Measurements from ENCODE around the gene ICOS. TPM values are rescaled to one million over a fixed set of nuclear protein-coding genes. Genes with fewer than 3 reads are reported as not detected.

ICOS gene
- total RNA-seq, 1 experiment from 2014 or later, result not detected

DNA sequence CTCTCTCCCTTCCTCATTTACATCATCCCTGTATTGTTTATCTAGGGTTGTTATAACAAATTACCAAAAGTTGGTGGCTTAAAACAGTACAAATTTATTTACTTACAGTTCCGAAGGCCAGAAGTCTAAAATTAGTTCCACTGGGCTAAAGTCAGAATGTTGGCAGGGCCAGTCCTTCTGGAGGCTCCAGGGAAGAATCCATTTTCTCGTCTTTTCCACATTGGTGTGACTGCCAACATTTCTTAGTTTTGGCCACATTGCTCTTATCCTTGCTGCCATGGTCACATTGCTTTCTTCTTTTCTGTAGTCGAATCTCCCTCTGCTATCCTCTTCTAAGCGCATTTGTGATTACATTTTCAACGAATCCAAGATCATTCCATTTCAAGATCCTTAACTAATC lies 34.7 kb downstream of the ICOS start:
- no peaks in the 10 kb centered on the region for H3K9me3 Mint-ChIP-seq (ENCODE audit: unreplicated experiment)
- no TSS peak for BruUV-seq (replicated peaks)
- Histone ChIP-seq H3K36me3 (ENCODE audit: control insufficient read depth, insufficient read depth, low read length) (no peaks in the 10 kb centered on the region; the same call in 1 of the 2 replicates), H3K4me3 (ENCODE audit: low read depth, low read length) (no peak overlapping the region), H3K27me3 (replicated peaks; ENCODE audit: control insufficient read depth, insufficient read depth, low read length) (no peaks in the 10 kb centered on the region; the same call in 1 of the 2 replicates), H3K4me1 (no peaks in the 10 kb centered on the region), H3K9me3 (no peaks in the 10 kb centered on the region)
- intact Hi-C loops (cut with micrococcal nuclease; ENCODE audit: unreplicated experiment), result no loop called here
- no peaks in the 10 kb centered on the region for H3K4me1 Mint-ChIP-seq (ENCODE audit: low read depth, unreplicated experiment)
- no peaks in the 10 kb centered on the region for H3K36me3 Mint-ChIP-seq (ENCODE audit: insufficient read depth, unreplicated experiment)
- CTCF ChIA-PET, result no interaction called here
- POLR2A ChIA-PET, result no interaction called here
- H3K27ac Mint-ChIP-seq (ENCODE audit: unreplicated experiment), result no peak overlapping the region
- no peak for TF ChIP-seq CTCF (IDR thresholded peaks at IDR 0.05; ENCODE audit: insufficient read depth in 1 of 2, low read depth in 1 of 2, low read length in 1 of 2, severe bottlenecking in 1 of 2, unreplicated experiment in 1 of 2)
- no peak for DNase-seq
- H3K4me3 Mint-ChIP-seq (ENCODE audit: unreplicated experiment), result no peak overlapping the region
- H3K27me3 Mint-ChIP-seq (ENCODE audit: insufficient read depth, unreplicated experiment), result peaks cover 35% of the 10 kb centered on the region

DNA sequence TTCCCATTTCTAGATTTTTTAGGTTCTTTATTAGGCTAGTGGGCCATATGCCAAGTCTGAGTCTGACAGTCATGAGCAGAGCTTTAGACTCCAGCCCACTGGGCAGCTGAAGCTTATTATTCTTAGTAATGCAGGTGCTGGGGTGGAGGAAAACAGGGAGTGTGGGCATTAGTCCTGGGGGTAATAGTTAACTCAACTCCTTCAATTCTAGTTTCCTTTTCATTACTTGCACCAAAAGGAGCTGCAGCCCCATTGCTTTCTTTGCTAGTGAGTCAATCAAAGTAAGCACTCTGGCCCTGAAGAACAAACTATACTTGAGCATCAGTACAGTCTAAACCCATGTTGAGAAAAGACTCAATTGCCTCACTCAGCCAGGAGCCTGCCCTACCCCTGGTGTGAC lies 35.5 kb downstream of the ICOS start:
- TF ChIP-seq CTCF (IDR thresholded peaks at IDR 0.05; ENCODE audit: insufficient read depth in 1 of 2, low read depth in 1 of 2, low read length in 1 of 2, severe bottlenecking in 1 of 2, unreplicated experiment in 1 of 2), result no peak
- no peaks in the 10 kb centered on the region for H3K9me3 Mint-ChIP-seq (ENCODE audit: unreplicated experiment)
- peaks cover 32% of the 10 kb centered on the region for H3K27me3 Mint-ChIP-seq (ENCODE audit: insufficient read depth, unreplicated experiment)
- H3K27me3 ChIP-seq (replicated peaks; ENCODE audit: control insufficient read depth, insufficient read depth, low read length), result no peaks in the 10 kb centered on the region; the same call in 1 of the 2 replicates
- no peak for DNase-seq
- no peaks in the 10 kb centered on the region for H3K36me3 Mint-ChIP-seq (ENCODE audit: insufficient read depth, unreplicated experiment)
- H3K4me1 Mint-ChIP-seq (ENCODE audit: low read depth, unreplicated experiment), result no peaks in the 10 kb centered on the region
- intact Hi-C loops (cut with micrococcal nuclease; ENCODE audit: unreplicated experiment), result no loop called here
- no peak overlapping the region for H3K4me3 ChIP-seq (ENCODE audit: low read depth, low read length)
- ChIA-PET POLR2A (no interaction called here), CTCF (no interaction called here)
- no peaks in the 10 kb centered on the region for H3K4me1 ChIP-seq
- no peaks in the 10 kb centered on the region; the same call in 1 of the 2 replicates for H3K36me3 ChIP-seq (ENCODE audit: control insufficient read depth, insufficient read depth, low read length)
- BruUV-seq (replicated peaks), result no TSS peak
- no peak overlapping the region for H3K27ac Mint-ChIP-seq (ENCODE audit: unreplicated experiment)
- no peak overlapping the region for H3K4me3 Mint-ChIP-seq (ENCODE audit: unreplicated experiment)
- no peaks in the 10 kb centered on the region for H3K9me3 ChIP-seq

GRCh38 chr2:203973000-203973399 lies 36.4 kb downstream of the ICOS start:
- H3K4me3 Mint-ChIP-seq (ENCODE audit: unreplicated experiment), result no peak overlapping the region
- intact Hi-C loops (cut with micrococcal nuclease; ENCODE audit: unreplicated experiment), result no loop called here
- BruUV-seq (replicated peaks), result no TSS peak
- no peak overlapping the region for H3K27ac Mint-ChIP-seq (ENCODE audit: unreplicated experiment)
- TF ChIP-seq CTCF (IDR thresholded peaks at IDR 0.05; ENCODE audit: insufficient read depth in 1 of 2, low read depth in 1 of 2, low read length in 1 of 2, severe bottlenecking in 1 of 2, unreplicated experiment in 1 of 2), result no peak
- no peaks in the 10 kb centered on the region for H3K36me3 Mint-ChIP-seq (ENCODE audit: insufficient read depth, unreplicated experiment)
- no peaks in the 10 kb centered on the region for H3K9me3 Mint-ChIP-seq (ENCODE audit: unreplicated experiment)
- ChIA-PET CTCF (no interaction called here), POLR2A (no interaction called here)
- peaks cover 32% of the 10 kb centered on the region for H3K27me3 Mint-ChIP-seq (ENCODE audit: insufficient read depth, unreplicated experiment)
- Histone ChIP-seq H3K36me3 (ENCODE audit: control insufficient read depth, insufficient read depth, low read length) (no peaks in the 10 kb centered on the region; the same call in 1 of the 2 replicates), H3K4me3 (ENCODE audit: low read depth, low read length) (no peak overlapping the region), H3K27me3 (replicated peaks; ENCODE audit: control insufficient read depth, insufficient read depth, low read length) (no peaks in the 10 kb centered on the region; the same call in 1 of the 2 replicates), H3K9me3 (no peaks in the 10 kb centered on the region), H3K4me1 (no peaks in the 10 kb centered on the region)
- no peaks in the 10 kb centered on the region for H3K4me1 Mint-ChIP-seq (ENCODE audit: low read depth, unreplicated experiment)
- DNase-seq, result no peak

Data from Caco-2 (cell line).